HG02885 (cell line): ENCODE measurements around the gene FUT2.
A peak's percentile ranks its signal among the peaks of the same experiment; 100 is the strongest.
"Not testable (repeated sequence)": the region's sequence is repeated elsewhere in the genome, so short reads cannot be mapped to it uniquely, and the experiment has no call there.

Experiments used
- ATAC-seq: cut with Tn5 transposase; IDR thresholded peaks from one replicate; pipeline ENCODE4 v1.9.1; 2021; ENCODE audit warnings: mild to moderate bottlenecking; ENCODE audit not compliant: unreplicated experiment, poor library complexity

FUT2 gene

DNA sequence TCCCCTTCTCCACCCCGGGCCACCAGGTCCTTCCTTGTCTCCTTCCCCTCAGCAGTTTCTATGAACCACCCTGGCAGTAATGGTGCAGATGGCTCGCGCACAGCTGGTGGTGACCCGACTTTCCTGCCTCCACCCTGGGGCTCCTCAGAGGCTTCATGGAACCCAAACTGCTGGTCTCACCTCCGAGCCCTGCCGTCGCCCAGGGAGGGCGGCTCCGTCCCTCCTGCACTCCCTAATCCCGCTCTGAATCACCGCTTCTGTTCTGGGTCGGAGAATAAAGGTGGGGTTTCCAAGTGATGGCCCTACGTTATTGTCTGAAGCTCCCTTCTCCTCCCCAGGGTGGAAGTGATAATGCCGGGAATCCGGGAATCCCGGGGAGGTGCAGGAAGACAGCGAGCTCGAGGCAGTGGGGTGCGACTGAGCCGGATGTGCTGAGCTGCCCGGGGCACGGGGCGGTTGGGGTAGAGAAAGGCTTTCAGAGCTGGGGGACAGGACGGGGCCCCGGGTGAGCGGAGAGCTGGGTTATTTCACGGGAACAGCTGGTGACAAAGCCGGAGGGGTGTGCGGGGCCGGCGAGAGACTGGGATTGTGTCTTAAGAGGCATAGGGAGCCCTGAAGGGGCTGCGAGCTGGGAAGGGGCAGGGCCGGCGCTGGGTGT lies 711 bp downstream of the FUT2 start:
- ATAC-seq, result no peak

DNA sequence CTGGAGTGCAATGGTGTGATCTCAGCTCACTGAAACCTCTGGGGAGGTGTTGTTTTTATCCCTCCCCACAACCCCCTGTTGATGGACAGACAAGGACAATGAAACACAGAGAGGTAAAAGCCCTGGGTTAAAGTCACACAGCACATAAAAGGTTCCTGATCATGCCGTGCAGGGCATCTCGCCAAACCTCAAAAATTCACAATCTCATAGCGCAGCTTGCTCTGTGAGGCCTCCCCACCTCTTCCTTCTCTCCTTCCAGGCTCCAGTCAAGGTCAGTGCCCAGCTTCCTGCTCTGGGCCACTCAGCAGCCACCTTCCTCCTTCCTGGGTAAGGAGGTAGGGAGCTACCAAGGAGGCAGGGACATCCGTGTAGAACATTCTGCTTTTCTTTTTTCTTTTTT lies 2.3 kb downstream of the FUT2 start:
- no peak for ATAC-seq

DNA sequence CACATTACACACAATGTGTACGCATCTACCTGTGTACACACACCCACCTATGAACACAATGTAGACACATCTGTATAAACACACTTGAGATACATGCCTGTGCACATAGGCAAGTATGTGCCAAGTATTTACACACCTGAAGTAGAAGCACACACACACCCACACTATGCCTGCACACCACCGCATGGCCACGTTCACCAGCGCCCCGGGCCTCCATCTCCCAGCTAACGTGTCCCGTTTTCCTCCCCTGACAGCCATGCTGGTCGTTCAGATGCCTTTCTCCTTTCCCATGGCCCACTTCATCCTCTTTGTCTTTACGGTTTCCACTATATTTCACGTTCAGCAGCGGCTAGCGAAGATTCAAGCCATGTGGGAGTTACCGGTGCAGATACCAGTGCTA lies 6.9 kb downstream of the FUT2 start:
- ATAC-seq, result no peak

DNA sequence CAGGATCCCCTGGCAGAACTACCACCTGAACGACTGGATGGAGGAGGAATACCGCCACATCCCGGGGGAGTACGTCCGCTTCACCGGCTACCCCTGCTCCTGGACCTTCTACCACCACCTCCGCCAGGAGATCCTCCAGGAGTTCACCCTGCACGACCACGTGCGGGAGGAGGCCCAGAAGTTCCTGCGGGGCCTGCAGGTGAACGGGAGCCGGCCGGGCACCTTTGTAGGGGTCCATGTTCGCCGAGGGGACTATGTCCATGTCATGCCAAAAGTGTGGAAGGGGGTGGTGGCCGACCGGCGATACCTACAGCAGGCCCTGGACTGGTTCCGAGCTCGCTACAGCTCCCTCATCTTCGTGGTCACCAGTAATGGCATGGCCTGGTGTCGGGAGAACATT lies 7.5 kb downstream of the FUT2 start:
- no peak for ATAC-seq

DNA sequence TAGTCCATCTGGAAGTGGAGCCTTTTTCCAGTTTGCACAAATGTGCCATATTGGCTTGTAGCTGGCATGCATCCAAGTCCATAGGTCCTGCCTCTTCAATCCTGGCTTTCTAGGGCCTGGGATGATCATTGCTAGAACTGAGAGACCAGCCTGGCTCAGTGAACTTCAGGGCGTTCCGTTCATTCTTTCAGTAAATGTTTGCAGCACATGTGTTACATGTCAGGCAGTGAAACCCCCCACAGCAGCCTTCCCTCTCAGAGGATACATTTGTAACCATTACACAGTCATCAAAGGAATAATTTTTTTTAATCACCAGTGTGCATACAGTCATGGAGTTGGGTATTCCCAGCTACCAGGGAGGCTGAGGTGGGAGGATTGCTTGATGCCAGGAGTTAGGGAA lies 9.7 kb downstream of the FUT2 start:
- no peak for ATAC-seq

DNA sequence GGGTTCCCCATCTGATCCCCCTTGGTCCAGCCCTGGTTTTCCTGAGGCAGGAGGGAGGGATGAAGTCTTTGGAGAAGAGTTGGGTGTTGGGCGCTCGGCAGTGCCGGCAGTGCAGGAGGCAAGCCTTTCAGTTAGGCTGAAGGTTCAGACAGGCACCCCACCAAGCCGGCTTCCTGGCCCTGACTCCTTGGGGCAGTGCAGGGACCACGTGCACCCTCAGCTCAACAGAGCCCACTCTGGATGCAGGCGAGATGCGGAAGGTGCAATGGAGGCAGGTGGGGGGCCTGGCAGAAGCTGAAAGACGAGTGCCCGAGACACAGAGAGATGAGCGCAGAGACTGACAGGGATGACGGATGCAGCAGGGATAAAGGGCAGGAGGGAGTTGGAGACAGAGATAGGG lies 12.7 kb downstream of the FUT2 start:
- no peak for ATAC-seq

DNA sequence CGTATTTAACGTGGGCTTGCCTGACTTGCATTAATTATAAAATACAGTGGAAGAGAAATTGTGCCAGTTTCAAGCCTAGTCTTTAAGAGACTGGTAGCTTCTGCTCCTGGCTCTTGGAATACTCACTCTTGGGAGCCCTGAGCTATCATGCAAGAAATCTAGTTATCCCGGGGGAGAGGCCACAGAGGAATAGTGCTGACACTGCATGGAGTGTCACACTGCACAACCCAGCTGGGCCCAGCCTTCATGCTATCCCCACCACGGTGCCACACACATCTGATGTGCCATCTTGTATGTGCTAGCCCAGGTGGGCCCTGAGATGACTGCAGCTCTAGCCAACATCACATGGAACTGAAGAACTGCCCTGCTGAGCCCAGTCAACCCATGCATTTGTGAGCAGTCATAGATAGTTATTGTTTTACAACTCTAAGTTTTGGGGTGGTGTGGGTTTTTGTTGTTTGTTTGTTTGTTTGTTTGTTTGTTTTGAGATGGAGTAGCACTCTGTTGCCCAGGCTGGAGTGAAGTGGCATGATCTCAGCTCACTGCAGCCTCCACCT lies 15.4 kb downstream of the FUT2 start:
- ATAC-seq, result no peak

DNA sequence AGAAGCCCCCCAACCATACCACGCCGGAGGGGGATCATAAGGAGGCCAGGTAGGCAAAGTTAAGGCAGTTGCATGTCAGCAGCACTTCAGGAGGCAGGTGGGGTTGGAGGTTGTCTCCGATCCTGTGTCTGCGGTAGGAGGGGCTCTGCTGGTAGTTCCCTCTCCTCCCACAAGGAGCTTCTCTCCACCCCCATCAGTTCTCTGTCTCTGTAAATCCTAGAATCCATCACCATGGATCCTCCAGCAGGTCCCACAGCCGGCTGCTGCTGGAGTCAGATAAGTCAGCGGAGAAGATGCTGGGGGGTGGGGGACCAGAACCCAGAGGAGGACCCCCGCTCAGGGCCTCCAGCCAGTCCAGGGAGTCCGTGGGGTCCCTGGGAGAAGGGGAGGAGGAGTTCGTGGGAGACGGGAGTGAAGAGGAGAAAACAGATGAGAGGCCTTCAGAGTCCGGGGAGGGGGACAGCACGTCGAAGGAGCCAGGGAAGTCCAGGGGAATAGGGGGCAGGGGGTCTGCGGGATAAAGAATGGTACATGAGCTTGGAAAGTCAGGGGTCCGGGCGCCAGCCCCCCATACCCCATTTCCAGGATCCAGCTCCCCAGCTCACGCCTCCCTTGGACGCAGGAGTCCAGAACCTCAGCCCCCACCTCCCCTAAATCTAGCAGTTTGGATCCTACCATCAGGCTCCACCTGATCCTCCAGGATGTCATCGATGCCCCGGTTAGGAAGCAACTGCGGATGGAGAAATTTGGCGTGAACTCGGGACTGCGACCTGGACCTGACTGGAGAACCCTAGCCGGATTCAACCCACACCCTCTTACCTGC lies 17.5 kb downstream of the FUT2 start:
- ATAC-seq, result no peak

DNA sequence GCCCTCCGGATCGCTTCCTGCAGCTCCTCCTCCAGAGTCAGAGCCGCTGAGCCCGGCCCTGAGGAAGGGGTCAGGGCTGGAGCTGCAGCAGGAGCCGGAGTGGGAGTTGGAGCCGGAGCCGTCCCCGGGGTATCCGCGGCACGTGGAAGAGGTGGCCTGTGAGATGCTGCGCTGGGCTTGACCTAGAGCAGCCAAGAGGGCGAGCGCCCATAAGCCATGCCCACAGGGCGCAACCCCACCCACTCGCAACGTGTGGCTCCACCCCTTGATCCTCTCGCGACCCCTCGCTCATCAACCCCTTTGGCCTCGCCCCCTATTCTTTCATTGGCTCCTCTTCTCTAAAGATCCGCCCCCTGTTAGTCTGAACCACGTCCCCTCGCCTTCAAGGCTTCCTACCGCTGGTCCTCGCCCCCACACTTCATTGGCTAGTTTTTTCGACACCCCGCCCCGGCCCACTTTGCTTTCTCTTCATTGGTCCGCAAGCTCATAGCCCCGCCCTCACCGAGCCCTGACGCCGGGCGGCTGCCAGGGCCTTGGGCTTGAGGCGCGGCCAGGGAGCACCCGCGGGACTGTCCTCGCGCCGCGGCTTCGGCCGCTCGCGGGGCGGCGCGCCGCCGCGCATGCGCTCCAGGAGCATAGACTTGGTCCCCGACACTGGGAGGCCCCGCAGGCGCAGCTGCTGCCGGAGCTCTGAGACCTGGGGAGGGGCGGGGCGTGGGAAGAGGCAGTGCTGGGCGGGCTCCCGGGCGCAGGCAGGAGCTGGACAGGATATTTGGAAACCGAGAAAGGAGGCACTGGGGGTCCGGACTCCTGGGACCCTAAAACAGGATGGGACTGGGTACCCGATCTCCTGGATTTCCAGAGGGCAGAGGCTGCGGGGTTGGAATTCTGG lies 18.3 kb downstream of the FUT2 start:
- ATAC-seq, result peak; percentile 89

DNA sequence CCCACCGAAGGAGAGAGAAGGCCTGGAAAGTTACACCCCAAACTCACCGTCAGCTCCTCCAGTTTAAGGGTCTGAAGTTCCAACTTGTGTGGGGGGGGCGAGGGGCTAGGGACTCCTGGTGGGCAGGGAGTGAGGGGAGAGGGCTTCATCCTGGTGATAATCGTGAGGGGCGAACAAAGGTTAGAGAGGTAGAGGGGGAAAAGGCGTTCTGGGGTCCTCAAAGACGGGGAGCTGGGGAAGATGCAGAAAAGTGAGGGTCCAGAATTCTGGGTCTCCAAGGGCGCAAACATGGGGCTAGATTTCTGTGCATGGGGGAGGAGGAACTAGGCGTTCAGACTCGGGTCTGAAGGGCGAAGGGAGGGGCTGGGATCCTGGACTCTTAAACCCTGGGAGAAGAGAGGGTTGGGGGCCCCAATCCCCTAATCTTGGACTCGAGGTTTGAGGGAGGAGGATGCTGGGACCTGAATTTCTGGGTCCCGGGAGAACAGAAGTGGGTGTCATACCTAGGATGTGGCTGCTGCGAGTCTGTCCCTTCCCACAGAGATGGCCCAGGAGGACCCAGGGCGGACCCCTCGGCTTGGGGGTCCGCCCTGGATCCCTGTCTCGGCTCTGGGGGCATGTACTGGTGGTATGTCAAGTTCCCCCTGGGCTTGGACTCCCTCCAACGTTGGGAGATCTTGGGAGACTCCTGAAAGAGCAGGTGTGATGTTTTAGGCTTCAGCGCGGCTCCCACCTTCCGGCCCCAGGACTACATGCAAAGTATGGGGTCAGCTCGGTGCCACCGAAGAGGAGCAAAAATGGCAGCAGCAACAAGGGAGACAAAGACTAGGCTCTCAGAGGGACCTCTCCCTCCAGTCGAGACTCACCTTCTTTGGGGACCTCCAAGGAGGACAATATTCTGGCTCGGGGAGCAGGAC lies 19.2 kb downstream of the FUT2 start:
- no peak for ATAC-seq

DNA sequence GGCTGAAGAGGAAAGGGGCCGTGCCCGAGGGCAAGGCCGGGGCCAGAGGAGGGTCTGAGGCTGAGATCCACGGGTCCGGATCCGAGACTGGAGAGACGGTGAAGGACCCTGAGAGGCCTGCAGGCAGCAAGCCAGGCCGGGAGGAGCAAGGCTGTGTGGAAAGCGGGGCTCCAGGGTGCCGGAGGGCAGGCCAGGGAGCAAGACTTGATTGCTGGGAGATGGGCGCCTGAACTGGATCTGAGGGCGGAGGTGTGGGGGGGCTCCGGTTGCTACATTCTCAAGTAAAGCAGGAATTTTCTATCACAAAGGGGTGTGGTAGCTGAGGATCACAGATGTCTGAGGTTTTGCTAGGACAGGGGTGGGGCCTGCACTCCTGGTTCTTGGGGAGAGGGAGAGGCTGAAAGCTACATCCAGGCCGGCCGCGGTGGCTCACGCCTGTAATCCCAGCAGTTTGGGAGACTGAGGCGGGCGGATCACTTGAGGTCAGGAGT lies 20.0 kb downstream of the FUT2 start:
- ATAC-seq, result no peak

DNA sequence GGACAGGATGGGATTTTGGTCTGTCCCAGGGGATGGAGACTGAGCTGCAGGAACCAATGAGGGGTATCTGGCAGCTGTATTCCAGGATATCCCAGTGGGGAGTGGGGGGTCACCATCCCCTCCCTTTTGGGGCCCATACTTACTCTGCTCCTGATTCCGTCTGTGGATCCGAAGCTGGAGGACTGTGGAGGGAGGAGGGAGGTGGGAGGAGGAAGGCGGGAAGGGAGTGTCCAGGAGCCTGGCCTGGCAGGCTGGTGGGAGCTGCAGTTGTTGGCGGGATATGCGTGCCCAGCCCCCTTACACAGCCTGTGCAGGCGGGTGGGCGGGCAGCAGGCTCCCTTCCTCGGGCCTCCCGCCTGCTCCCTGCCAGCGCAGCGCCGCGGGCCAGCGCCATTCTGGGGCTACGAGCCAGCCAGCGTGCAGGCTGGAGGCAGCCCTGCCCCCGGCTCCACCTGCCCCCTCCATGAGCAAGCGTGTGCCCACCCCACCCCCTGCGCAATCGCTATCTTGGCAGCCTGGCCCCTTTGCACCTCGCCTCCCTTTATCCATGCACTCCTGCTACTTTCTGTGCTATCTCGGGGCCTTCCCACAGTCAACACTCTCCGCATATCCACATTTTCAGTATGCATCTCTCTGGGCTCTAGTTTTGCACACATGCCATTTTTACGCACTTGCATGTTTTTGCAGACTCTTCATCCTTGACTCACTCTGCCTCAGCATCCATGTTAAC lies 21.0 kb downstream of the FUT2 start:
- no peak for ATAC-seq

DNA sequence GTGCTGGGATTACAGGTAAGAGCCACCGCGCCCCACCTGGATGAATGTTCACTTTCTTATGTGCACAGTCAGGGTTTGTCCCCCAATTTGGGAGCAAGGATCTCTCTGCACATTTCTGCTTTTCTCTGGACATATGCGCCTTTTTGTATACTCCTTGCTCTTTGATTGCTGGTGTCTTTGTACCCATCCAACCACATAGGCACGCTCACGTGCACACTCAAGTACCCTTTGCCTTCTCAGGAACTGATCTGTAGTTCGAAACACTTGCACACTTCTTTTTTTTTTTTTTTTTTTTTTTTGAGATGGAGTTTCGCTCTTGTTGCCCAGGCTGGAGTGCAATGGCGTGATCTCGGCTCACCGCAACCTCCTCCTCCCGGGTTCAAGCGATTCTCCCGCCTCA lies 22.3 kb downstream of the FUT2 start:
- not testable (repeated sequence) for ATAC-seq

DNA sequence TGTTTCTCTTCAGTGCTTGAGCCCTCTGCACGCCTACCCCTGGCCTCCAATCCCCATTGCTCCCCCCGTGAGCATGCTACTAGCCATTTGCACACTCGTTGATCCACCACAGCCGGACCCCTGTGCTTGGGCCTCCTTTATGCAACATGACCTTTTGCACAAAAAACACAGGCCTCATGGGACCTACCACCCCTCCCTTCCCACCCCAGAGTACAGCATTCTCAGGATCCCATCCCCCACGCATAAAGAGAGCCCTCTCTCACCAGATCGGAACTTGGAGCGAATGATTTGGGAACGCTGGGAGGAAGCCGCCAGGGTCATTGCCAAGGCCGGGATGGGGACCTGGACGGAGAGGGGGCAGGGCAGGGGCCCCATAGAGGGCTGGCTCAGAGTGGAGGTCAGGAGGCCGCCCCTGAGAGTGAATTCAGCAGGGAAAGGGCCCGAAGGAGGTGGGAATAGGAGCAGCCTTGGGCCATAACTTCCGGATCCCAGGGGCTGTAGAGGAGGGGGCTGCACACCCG lies 23.0 kb downstream of the FUT2 start:
- no peak for ATAC-seq

DNA sequence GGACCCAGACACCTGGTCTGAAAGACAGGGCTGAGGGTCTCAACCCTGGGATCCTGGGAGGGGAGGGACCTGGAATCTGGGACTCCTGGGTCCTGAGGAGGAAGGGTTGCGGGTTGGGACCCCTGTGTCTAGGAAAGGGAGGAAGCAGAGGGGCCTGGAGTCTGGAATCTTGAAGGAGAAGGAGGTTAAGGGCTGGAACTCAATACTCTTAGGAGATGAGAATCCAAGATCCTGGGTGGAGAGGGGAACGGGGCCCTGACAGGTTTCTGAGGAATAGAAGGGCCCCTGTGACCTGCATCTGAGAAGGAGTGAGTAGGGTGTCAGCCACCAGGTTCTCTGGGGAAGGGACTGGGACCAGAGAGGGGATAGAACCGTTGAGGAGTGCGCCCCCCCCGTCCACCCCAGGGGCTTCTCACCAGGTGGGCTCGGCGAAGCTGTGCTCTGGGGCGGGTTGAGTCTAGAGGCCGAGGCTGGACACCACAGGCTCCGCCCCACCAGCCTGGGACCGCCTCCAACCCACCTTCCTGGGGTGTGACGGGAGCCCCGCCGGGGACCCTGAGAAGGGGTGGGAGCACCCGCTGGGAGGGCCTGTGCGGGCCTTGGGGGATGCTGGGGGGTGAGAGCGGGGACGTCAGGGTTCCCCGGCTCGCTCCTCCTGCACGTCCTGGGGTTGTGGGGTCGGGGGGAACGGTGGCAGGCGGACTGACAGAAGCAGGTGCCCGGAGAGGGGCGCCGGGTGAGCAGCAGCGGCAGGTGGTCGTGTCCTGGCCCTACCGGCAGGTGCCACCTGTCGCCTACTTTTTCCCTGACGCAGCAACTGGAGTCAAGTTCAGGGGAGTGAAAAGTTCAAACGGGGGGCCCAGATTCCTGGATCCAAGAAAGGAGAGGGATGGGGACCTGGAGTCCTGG lies 23.7 kb downstream of the FUT2 start, which contains the start of gene MAMSTR:
TSS of gene MAMSTR (minus strand) at position 463 of the 909 bp plus-strand sequence. CDS start 694 bp downstream, outside the sequence.
- no peak for ATAC-seq

DNA sequence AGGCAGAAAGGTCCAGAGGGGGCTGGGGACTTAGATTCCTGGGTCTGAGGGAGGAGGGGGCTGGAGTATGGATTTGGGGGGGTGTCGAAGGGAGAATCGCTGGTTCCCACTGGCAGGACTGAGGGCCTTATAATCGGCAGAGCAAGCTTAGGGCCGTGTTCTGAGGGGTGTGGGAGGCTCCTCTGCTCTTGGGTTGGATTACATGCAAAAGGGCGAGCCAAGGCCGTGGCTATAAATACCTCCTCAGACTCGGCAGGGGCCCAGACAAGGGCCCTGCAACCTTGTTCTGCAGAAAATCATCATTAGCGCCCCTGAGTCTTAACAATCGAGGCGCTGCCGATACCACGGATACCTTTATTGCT lies 24.5 kb downstream of the FUT2 start:
- ATAC-seq, result no peak

DNA sequence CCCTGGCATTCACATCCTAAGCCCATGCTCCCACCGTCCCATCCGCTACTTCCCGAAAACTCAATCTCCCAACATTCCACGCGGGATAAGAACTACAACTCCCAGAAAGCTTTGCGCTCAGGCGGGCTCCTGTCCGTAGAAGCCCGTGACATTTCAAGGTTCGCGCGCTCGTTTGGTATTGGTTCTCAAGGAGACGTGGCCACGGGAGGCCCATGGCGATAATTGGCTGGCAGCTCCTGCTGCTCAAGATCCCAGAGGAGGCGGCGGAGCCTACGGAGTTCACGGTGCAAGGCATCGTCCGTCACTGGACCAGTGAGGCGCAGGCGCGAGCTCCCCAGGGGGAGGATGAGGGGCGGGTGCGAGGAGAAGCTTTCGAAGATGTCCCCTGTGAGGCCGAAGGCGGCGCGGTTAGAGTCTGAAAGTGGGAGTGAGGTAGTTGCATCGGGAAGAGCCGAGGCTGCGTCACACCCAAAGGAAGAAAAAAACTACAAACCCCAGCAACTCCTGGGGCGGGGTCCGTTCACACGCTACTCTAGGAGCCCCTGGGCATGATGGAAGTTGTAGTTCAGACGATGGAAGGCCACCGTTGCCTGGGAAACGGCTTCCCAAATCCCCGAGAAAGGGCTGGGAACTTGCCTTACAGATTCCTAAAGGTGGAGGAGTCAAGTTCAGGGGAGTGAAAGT lies 25.0 kb downstream of the FUT2 start:
- ATAC-seq, result peak; percentile 84
